Measurements from ENCODE around the gene ASTN2.

Gene ASTN2

GRCh38 chr9:117153021-117153420, 261.8 kb downstream of the ASTN2 start:
- TF ChIP-seq TAF1 (IDR thresholded peaks at IDR 0.05; ENCODE audit: borderline replicate concordance, insufficient read depth, low read length), result no peak
- no peak for TF ChIP-seq SIN3A (IDR thresholded peaks at IDR 0.05; ENCODE audit: borderline replicate concordance, insufficient read depth, low read length)
- TF ChIP-seq REST (IDR thresholded peaks at IDR 0.05; ENCODE audit: insufficient read depth in 1 of 2, low read depth in 2 of 2, low read length in 2 of 2), result no peak
- TF ChIP-seq FOXP2 (optimal IDR thresholded peaks at IDR 0.05; ENCODE audit: borderline replicate concordance, extremely low read depth, extremely low read length, insufficient read depth), result no peak
- no peak for TF ChIP-seq POLR2AphosphoS5 (IDR thresholded peaks at IDR 0.05; ENCODE audit: low read depth, low read length)

- TF ChIP-seq REST (IDR thresholded peaks at IDR 0.05; ENCODE audit: insufficient read depth in 1 of 2, low read depth in 2 of 2, low read length in 2 of 2), result no peak
- TF ChIP-seq FOXP2 (optimal IDR thresholded peaks at IDR 0.05; ENCODE audit: borderline replicate concordance, extremely low read depth, extremely low read length, insufficient read depth), result no peak
- TF ChIP-seq POLR2AphosphoS5 (IDR thresholded peaks at IDR 0.05; ENCODE audit: low read depth, low read length), result no peak
- TF ChIP-seq SIN3A (IDR thresholded peaks at IDR 0.05; ENCODE audit: borderline replicate concordance, insufficient read depth, low read length), result no peak
- no peak for TF ChIP-seq TAF1 (IDR thresholded peaks at IDR 0.05; ENCODE audit: borderline replicate concordance, insufficient read depth, low read length)
These were observed 263.1 kb downstream of the ASTN2 start for GRCh38 chr9:117151716-117152115.

GRCh38 chr9:117149996-117150395, 264.9 kb downstream of the ASTN2 start:
- TF ChIP-seq POLR2AphosphoS5 (IDR thresholded peaks at IDR 0.05; ENCODE audit: low read depth, low read length) (no peak), FOXP2 (optimal IDR thresholded peaks at IDR 0.05; ENCODE audit: borderline replicate concordance, extremely low read depth, extremely low read length, insufficient read depth) (no peak), REST (IDR thresholded peaks at IDR 0.05; ENCODE audit: insufficient read depth in 1 of 2, low read depth in 2 of 2, low read length in 2 of 2) (no peak), TAF1 (IDR thresholded peaks at IDR 0.05; ENCODE audit: borderline replicate concordance, insufficient read depth, low read length) (no peak), SIN3A (IDR thresholded peaks at IDR 0.05; ENCODE audit: borderline replicate concordance, insufficient read depth, low read length) (no peak)

- no peak for TF ChIP-seq REST (IDR thresholded peaks at IDR 0.05; ENCODE audit: insufficient read depth in 1 of 2, low read depth in 2 of 2, low read length in 2 of 2)
- TF ChIP-seq FOXP2 (optimal IDR thresholded peaks at IDR 0.05; ENCODE audit: borderline replicate concordance, extremely low read depth, extremely low read length, insufficient read depth), result no peak
- no peak for TF ChIP-seq TAF1 (IDR thresholded peaks at IDR 0.05; ENCODE audit: borderline replicate concordance, insufficient read depth, low read length)
- no peak for TF ChIP-seq POLR2AphosphoS5 (IDR thresholded peaks at IDR 0.05; ENCODE audit: low read depth, low read length)
- TF ChIP-seq SIN3A (IDR thresholded peaks at IDR 0.05; ENCODE audit: borderline replicate concordance, insufficient read depth, low read length), result no peak
These were observed 268.9 kb downstream of the ASTN2 start for GRCh38 chr9:117145811-117146490.

Measured in PFSK-1 (cell line).